MM.1S (cell line): Measurements from ENCODE around the gene SAMD14.

Source experiments
- DNase-seq: peaks from one replicate; pipeline ENCODE4 v3.0.0-alpha.2; 2015
- H2AFZ ChIP-seq: fragments of 300-600 bp; sonication (generic); 2 replicates; pipeline ENCODE4 v1.6.0; 2016; ENCODE audit warnings: antibody characterized with exemption, low read length
- H3F3A ChIP-seq: fragments of 300-600 bp; sonication (generic); 2 replicates; pipeline ENCODE4 v1.6.1; 2016; ENCODE audit warnings: mild to moderate bottlenecking, antibody characterized with exemption, low read length, moderate library complexity, mixed read lengths; ENCODE audit not compliant: insufficient read depth
- H3K27ac ChIP-seq: fragments of 300-600 bp; sonication (generic); 2 replicates; pipeline ENCODE4 v1.5.1; 2016; ENCODE audit warnings: mild to moderate bottlenecking, low read length
- H3K27me3 ChIP-seq: fragments of 300-600 bp; sonication (generic); replicated peaks from 2 replicates; pipeline ENCODE4 v1.6.0; 2016; ENCODE audit warnings: low read length; ENCODE audit not compliant: insufficient read depth
- H3K36me3 ChIP-seq: fragments of 300-600 bp; sonication (generic); replicated peaks from 2 replicates; pipeline ENCODE4 v1.6.1; 2016; ENCODE audit warnings: mild to moderate bottlenecking, low read length, mixed read lengths; ENCODE audit not compliant: insufficient read depth
- H3K4me1 ChIP-seq: fragments of 300-600 bp; sonication (generic); 2 replicates; pipeline ENCODE4 v1.6.1; 2016; ENCODE audit warnings: low read length, mixed read lengths
- H3K4me2 ChIP-seq: fragments of 300-600 bp; sonication (generic); 2 replicates; pipeline ENCODE4 v1.6.0; 2016; ENCODE audit warnings: low read depth, low read length
- H3K4me3 ChIP-seq: fragments of 300-600 bp; sonication (generic); 2 replicates; pipeline ENCODE4 v1.5.1; 2016; ENCODE audit warnings: low read length, mixed read lengths
- H3K79me2 ChIP-seq: fragments of 300-600 bp; sonication (generic); 2 replicates; pipeline ENCODE4 v1.6.1; 2016; ENCODE audit warnings: mixed run types, low read length, mixed read lengths
- H3K9ac ChIP-seq: fragments of 300-600 bp; sonication (generic); 2 replicates; pipeline ENCODE4 v1.6.1; 2016; ENCODE audit warnings: low read length, mixed read lengths
- H3K9me2 ChIP-seq: fragments of 300-600 bp; sonication (generic); replicated peaks from 2 replicates; pipeline ENCODE4 v1.6.1; 2016; ENCODE audit warnings: mild to moderate bottlenecking, low read length, mixed read lengths; ENCODE audit not compliant: insufficient read depth
- H3K9me3 ChIP-seq: fragments of 300-600 bp; sonication (generic); replicated peaks from 2 replicates; pipeline ENCODE4 v1.6.1; 2016; ENCODE audit warnings: mild to moderate bottlenecking, low read length, mixed read lengths; ENCODE audit not compliant: insufficient read depth
- H4K20me1 ChIP-seq: fragments of 300-600 bp; sonication (generic); 2 replicates; pipeline ENCODE4 v1.6.1; 2016; ENCODE audit warnings: mild to moderate bottlenecking, low read length, moderate library complexity, mixed read lengths; ENCODE audit not compliant: insufficient read depth
- EZH2 ChIP-seq: fragments of 300-600 bp; sonication (generic); optimal IDR thresholded peaks from 2 replicates; pipeline ENCODE3; 2017; ENCODE audit warnings: low read depth, mild to moderate bottlenecking, antibody characterized with exemption, low read length, mixed read lengths
- EZH2phosphoT487 ChIP-seq: fragments of 300-600 bp; sonication (generic); IDR thresholded peaks from 2 replicates; pipeline ENCODE4 v1.6.1; 2018; ENCODE audit warnings: antibody characterized with exemption, low read length
- TF ChIP-seq, protein P1 (sequence below): fragments of 300-600 bp; sonication (generic); IDR thresholded peaks from 2 replicates; pipeline ENCODE4 v1.5.1; 2016; ENCODE audit warnings: antibody characterized with exemption, low read length, mixed read lengths

The SAMD14 gene

GRCh38 chr17:50176559-50177357, 46.8 kb upstream of the SAMD14 start:
- H4K20me1 ChIP-seq = no peaks in the 10 kb centered on the region
- H3K79me2 ChIP-seq = no peaks in the 10 kb centered on the region
- H3K27ac ChIP-seq = no peak overlapping the region
- no peaks in the 10 kb centered on the region for H3K9me2 ChIP-seq
- TF ChIP-seq EZH2 (no peak), EZH2phosphoT487 (no peak)
- TF ChIP-seq, protein P1, sequence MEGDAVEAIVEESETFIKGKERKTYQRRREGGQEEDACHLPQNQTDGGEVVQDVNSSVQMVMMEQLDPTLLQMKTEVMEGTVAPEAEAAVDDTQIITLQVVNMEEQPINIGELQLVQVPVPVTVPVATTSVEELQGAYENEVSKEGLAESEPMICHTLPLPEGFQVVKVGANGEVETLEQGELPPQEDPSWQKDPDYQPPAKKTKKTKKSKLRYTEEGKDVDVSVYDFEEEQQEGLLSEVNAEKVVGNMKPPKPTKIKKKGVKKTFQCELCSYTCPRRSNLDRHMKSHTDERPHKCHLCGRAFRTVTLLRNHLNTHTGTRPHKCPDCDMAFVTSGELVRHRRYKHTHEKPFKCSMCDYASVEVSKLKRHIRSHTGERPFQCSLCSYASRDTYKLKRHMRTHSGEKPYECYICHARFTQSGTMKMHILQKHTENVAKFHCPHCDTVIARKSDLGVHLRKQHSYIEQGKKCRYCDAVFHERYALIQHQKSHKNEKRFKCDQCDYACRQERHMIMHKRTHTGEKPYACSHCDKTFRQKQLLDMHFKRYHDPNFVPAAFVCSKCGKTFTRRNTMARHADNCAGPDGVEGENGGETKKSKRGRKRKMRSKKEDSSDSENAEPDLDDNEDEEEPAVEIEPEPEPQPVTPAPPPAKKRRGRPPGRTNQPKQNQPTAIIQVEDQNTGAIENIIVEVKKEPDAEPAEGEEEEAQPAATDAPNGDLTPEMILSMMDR = no peak
- H3K9ac ChIP-seq = no peak overlapping the region
- peaks cover 10% of the 10 kb centered on the region for H3K4me1 ChIP-seq
- no peaks in the 10 kb centered on the region for H3K36me3 ChIP-seq
- H3K4me3 ChIP-seq = no peak overlapping the region
- no peak overlapping the region for H3K4me2 ChIP-seq
- H2AFZ ChIP-seq = no peak overlapping the region
- H3F3A ChIP-seq = no peaks in the 10 kb centered on the region
- H3K27me3 ChIP-seq = no peaks in the 10 kb centered on the region
- DNase-seq = no peak
- H3K9me3 ChIP-seq = no peaks in the 10 kb centered on the region

- Histone ChIP-seq H3K79me2 (no peaks in the 10 kb centered on the region), H3K36me3 (no peaks in the 10 kb centered on the region), H3K4me2 (no peak overlapping the region), H3F3A (peaks cover 9% of the 10 kb centered on the region; the same call in 1 of the 2 replicates), H4K20me1 (no peaks in the 10 kb centered on the region), H3K4me3 (no peak overlapping the region), H3K9me2 (no peaks in the 10 kb centered on the region), H3K9ac (no peak overlapping the region), H3K27me3 (no peaks in the 10 kb centered on the region), H3K9me3 (no peaks in the 10 kb centered on the region), H2AFZ (no peak overlapping the region), H3K4me1 (peaks cover 23% of the 10 kb centered on the region), H3K27ac (no peak overlapping the region)
- DNase-seq = no peak
- TF ChIP-seq, protein P1 = no peak
- no peak for TF ChIP-seq EZH2phosphoT487
- TF ChIP-seq EZH2 = no peak
Observed at GRCh38 chr17:50175035-50175807, 45.3 kb upstream of the SAMD14 start.

DNA sequence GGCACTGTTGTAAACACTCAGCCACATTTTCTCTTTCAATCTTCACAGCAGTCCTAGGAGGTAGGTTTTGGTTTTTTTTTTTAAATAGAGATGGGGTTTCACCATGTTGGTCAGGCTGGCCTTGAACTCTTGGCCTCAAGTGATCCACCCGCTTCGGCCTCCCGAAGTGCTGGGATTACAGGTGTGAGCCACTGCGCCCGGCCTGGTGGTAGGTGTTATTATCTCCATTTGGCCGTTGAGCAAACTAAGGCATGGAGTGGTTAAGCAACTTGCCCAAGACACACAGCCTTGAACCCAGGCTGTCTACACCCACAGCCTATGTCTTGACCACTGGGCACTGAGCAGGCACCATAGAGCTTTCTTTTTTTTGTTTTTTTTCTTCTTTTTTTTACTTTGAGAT, 44.5 kb upstream of the SAMD14 start:
- H3F3A ChIP-seq = peaks cover 9% of the 10 kb centered on the region; the same call in 1 of the 2 replicates
- no peak overlapping the region for H3K27ac ChIP-seq
- TF ChIP-seq EZH2phosphoT487 (no peak), EZH2 (no peak)
- TF ChIP-seq, protein P1 = no peak
- no peak overlapping the region for H3K4me3 ChIP-seq
- no peaks in the 10 kb centered on the region for H4K20me1 ChIP-seq
- no peak for DNase-seq
- H3K4me2 ChIP-seq = no peak overlapping the region
- no peaks in the 10 kb centered on the region for H3K36me3 ChIP-seq
- no peaks in the 10 kb centered on the region for H3K9me2 ChIP-seq
- H3K27me3 ChIP-seq = no peaks in the 10 kb centered on the region
- H2AFZ ChIP-seq = no peak overlapping the region
- no peak overlapping the region for H3K9ac ChIP-seq
- peaks cover 26% of the 10 kb centered on the region for H3K4me1 ChIP-seq
- H3K79me2 ChIP-seq = no peaks in the 10 kb centered on the region
- no peaks in the 10 kb centered on the region for H3K9me3 ChIP-seq
